GM18517 (cell line): ENCODE results near the gene SLC25A48.

Experiments used
- ATAC-seq: cut with Tn5 transposase; IDR thresholded peaks from one replicate; pipeline ENCODE4 v1.9.1; 2021; ENCODE audit warnings: mild to moderate bottlenecking, moderate library complexity; ENCODE audit not compliant: unreplicated experiment

SLC25A48 gene

DNA sequence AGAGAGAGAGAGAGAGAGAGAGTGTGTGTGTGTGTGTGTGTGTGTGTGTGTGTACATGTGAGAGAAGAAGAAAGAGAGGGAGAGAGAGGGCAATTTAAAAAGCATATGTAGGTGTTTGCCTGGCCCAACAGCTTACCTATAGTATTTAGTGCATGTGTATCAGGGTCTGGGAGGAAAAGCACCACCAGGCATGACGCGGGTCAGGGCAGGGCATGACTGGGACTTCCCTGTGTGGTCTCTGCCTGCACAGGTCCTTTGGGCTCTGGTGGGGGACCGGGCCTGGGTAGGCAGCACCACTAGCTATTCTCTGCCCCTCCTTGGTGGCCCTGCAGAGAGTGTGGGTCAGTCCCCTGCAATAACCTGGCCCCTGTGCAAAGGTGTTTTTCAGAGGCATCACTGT lies 45.1 kb downstream of the SLC25A48 start:
- no peak for ATAC-seq

DNA sequence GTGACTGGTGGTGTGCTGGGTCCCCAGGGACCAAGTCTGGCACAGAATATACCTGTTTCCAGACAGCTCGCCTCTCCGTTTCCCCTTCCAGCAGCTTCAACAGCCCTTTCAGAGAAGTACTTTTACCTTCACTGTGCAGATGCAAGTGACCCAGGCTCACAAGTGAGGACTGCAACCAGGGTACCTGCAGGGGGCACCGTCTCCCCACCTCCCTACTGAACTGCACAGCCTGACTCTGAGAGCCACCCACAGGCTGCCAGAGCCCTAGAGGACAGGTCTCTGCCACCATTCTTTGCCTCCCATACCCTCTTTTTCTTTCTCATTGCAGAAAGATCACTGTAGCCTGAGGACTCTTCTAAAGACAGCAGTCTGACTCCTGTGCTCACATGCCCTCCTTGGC lies 45.8 kb downstream of the SLC25A48 start:
- no peak for ATAC-seq

DNA sequence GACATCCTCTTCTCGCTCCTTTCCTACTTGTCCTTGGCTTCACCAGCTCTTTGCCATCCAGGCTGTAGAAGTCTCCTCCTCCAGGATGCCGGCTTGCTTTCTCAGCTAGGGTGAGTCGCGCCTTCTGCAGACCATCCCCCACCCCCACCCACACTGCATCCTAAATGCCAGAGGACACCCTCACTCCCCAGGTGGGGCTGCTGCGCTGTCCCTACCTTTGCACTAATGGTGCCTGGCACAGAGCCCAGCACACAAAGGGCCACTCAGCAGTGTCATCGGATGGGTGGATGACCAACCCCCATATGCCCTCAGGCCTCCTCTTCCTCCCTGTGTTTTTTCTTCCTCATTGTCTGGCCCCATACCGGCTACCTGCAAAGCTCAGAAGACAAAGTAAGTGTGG lies 46.3 kb downstream of the SLC25A48 start:
- no peak for ATAC-seq

DNA sequence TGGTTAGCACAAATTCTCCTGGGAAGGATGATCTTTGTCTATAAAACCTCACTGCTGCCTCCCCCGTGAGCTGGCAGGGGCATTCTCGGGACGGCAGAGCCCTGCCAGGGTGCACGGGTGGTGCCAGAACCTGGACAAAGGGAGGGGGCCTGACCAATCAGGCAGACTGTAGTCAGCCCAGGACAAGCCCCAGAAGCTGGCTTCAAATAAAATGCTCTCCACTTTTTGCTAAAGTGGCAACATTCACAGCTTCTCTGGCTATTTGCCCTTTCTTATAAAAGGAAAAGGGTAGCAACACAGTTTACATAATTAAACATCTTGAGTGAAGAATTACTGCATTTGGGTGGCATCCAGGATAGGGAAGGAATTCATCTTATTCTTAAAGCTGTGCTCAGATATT lies 46.8 kb downstream of the SLC25A48 start:
- ATAC-seq, result no peak

DNA sequence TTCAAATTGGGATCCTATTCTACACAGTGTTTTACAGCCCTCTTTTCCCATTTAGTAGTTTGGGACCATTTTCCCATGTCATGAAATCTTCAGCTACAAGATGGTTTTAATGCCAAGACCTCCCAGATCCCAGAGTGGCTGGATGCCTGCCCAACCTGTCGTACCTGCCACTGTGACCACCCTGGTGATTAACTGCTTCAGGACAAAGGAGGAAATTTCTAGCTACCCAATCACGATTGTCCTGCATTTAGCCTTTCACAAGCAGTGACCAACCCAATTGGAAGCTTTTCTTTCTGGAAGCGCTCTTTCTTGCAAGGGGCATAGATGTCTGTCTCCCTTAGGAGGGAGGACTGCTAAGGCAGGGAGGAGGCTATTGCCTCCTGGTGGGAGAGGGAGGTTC lies 47.4 kb downstream of the SLC25A48 start:
- no peak for ATAC-seq

DNA sequence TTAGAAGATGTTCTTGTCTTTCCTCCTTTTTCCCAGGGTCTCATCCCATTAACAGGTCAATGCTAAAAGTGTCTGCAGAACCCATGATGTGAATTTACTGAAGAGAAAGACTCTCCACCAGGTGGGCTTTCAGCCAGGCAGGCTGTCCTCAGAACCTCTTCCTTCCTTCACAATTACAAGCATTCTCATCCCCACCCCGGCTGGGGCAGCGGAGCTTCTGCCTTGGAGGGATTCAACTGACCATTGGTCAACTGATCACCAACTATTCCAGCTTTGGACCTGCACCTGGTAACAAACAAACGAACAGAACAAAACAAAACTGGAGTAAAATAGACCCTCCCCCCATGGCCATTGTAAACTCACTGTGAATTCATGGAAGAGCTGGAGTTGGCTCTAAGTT lies 48.6 kb downstream of the SLC25A48 start:
- ATAC-seq, result no peak

DNA sequence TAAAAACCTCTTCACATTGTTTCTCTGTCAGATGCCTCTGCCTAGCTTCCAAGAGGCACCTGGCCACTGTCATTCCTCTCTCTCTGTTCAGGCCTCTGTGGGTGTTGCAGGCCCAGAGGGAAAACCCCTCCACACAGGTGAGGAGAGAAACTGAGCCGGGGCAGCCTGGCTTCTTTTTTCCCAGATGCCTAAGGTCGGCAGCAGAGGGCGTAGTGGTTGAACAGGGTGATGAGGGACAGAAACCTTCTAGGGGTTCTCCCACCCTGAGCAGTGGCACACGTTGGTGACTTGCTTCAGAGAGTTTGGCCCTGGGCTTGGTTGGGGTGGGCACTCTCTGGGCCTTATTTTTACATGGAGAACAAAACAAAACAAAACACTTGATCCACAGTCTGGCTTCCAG lies 49.0 kb downstream of the SLC25A48 start:
- ATAC-seq, result no peak

DNA sequence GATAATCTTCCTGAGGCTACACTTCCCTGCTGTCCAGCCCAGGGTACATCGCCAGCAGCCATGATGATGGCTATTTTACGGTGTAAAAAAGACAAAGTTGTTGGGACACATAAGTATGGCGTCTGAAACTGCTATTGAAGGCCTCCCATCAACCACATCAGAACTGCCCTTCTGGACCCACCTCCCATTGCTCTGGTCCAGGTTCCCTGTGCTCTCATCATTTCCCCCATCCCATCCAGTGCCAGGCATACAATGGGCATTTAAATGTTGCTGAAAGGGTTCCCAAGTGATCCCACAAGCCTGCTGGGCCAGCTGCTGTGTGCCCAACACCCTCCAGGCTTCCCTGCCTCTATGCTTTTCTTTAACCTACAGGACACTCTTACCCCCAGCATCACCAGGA lies 50.6 kb downstream of the SLC25A48 start:
- no peak for ATAC-seq

DNA sequence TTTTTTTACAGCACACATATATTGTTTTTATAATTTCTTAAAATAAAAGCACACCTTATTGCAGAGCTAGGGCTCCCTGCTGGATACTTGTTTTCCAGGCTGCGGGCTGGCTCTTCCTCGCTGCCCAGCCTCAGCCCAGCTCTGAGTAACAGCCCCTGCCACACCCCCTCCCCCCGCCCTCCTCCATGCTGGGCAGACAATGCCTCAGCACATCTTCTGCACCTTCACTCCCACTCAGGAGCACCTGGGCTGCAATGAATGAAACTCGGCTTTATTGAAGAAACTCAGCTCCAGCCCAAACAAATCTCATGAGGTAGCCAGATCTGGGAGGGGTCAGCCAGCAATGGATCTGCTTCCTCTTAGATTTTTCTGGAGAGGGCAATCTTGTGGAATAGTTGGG lies 51.7 kb downstream of the SLC25A48 start:
- ATAC-seq, result no peak

DNA sequence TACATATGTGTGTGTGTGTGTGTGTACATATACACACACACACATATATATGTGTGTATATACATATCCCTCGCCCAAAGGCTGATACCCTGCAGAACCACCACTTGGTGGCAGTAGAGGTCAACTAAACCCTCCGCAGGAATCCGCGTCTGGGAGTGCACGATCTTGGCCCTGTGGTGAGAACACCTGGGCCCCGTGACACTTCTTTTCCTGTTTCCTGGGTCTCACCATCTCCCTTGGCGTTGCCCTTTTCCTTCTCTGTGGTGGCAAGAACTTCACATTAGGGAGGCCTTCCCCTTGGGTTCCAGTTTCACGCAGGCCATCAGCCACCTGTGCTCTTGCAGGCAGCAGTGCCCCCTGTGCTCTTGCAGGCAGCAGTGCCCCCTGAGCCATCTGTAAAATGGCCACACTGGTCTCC lies 53.0 kb downstream of the SLC25A48 start:
- peak; percentile 88 for ATAC-seq

DNA sequence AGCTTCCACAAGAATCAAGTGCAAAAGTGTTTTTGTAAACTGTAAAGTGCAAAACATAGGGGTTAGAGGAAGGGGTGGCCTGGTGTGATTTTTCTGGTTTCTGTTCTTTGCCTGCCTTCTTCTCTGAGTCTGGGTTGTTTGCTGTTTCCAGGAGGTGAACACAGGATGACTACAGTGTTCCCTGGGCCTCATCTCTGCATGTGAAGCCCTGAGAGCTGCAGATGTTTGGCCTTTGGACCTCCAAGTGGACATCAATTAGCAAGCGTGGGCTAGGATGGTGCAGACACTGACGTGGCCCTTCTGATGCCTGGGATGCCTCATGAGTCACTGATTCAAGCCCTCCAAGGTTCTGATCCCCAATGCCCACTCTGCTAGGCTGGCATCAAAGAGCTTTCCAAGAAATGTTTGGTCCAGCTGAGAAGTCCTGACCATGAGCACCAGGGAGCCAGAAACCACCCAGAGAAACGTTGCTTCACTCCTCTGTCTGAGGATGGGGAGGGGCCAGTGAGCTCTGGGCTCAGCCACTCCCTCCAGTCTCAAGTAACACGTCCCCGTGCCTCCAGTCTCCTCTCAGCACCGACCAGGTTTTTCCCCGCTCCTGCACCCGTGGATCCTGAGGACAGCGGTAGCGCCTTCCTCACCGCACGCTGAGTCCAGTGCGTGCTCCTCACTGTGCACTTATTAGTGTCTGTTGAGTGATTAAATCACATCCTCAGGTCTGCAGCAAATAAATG lies 53.6 kb downstream of the SLC25A48 start:
- no peak for ATAC-seq

DNA sequence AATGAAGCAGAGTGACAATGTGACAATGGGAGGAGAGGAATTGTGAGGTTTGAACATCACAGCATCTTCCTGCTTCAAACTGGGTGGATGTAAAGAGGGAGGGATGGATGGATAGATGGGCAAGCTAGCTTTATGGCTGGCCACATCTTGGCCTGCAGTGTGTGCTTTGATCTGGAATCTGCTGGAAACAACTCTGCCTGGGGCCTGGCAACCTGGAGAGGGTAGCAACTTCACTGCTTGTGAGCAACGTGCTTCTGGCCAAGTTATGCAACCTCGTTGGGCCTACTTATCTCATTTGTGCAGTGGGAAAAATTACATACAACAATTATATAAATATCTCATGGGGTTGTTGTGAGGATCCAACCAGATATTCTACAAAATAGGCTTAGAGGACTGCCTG lies 55.8 kb downstream of the SLC25A48 start:
- ATAC-seq, result no peak

DNA sequence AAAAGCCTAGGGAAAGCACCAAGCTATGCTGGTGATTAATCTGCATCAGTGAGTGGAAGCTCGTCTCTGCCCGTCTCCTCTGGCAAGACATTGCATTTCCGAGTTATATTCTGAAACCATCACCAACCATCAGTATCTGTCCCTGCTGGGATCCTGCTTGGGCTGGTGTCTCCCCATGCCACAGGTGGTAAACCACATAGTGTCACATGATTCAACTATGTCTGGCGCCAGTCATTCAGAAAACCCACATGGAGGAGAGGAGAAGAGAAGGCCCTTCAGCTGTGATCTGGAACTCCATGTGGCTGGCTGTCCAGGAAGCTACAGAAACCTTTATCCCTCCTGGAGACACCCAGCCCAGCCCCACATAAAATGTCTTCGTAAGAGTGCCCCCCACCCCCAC lies 56.4 kb downstream of the SLC25A48 start:
- ATAC-seq, result peak; percentile 72

DNA sequence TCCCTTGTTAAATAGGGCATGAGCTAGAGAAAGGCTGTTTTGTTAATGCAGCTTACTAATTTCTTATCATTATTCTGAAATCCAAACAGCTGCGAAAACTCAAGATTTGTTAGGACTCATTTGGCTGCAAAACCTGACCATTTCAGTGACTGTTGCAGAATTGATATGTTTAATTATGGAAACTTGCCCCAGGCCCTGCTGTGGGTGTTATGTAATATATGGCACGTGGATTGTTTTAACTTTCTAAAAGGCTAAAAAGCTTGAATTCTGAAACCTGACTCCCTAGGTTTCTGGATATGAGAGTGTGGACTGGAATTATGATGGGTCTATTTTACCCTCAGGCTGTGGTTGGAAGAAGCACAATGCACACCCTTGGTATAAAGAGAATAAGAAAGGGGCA lies 56.8 kb downstream of the SLC25A48 start:
- no peak for ATAC-seq

DNA sequence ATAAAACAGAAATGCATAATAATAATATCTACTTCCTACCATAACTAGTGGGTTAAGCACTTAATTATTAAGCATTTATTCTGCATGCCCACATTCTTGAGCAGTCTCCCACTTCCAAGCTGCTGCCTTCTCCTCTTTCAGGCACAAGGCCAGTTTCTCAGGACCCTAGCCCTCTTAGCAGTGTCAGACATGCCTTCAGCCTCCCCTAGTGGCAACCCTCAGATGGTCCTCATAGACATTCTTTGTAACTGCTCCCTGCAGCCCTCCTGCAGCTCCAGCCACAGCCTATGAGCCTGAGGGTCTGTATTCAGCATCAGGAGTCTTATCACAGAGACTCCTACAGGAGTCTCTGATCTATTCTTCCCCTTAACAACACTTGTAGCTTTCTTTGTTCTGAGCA lies 57.3 kb downstream of the SLC25A48 start:
- ATAC-seq, result no peak

DNA sequence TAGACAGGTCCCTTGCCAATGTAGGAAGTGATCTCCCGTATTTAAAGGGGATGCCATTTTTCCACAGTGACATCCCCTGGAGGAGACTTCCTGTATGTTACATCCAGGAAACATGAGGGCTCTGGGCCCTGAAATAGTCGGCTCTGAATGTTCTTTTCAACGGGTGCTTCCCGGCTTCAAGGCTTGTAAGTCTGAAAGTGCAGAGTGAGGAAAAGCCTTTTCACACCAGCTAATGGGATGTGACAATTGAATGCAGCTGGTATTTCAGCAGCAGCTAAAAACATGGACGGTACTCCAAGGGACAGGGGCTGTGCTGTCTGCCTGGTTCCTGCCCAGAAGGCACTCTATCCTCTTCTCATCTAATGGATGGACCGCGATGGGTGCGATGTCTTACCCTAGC lies 59.8 kb downstream of the SLC25A48 start:
- ATAC-seq, result no peak

DNA sequence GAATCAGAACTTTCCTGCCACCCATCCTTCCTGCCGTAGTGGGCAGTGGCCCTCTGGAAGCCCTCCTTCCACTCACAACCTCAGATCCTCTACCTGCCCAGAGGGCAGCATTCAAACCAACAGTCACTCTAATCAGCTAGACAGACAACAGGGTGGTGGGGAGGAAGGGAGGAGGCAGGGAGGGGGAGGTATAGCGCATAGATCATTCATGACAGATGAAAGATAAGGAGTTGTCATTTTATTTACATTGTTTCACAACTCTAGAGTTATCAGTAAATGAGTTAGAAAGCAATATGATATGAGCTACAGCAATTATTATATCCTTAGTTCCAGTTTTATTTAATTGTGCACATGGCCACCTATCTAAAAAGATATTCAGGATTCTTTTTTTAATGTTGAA lies 60.3 kb downstream of the SLC25A48 start:
- no peak for ATAC-seq

DNA sequence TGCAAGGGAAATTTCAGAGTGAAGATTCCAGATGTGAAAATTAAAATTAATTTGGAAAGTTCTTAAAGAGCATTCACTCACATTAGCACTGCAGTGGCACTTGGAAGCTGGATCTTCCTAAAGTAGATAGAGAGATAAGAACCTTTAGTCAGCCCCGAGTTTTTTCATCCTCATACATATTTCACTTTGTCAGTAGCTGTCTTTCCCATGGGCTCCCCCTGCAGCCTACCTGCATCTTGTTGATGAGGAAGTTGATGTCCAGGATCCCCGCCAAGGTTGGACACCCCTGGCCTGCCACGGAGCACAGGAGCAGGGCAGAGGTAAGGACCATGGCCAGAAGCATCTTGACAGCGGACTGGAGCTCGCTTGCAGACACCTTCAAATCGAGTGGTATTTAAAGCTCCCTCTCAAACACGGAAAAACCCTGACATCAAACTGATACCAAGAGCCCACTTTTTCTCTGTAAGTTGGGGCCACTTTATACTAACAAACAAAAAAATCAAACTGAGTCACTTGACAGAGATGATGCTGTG lies 61.1 kb downstream of the SLC25A48 start, which contains the start of gene IL9:
IL9 (minus strand) TSS at position 368 of the 533 bp plus-strand sequence; CDS start at position 343, 25 bp downstream.
- ATAC-seq, result no peak

DNA sequence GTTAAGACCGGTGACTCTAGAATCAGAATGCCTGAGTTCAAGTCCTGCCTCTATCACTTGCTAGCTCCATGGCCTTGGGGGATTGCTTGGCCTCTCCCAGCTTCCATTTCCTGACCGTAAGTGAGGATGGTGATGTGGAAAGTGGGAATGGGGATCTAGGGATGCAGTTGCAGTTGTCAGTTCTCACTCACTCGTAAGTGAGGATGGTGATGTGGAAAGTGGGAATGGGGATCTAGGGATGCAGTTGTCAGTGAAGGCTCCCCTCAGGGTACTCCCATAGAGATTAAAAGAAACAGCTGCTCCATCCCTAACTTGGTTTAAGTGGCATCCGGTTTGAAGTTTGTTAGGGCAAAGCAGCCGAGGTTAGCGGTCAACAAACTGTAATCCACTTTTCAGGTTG lies 64.2 kb downstream of the SLC25A48 start:
- no peak for ATAC-seq

DNA sequence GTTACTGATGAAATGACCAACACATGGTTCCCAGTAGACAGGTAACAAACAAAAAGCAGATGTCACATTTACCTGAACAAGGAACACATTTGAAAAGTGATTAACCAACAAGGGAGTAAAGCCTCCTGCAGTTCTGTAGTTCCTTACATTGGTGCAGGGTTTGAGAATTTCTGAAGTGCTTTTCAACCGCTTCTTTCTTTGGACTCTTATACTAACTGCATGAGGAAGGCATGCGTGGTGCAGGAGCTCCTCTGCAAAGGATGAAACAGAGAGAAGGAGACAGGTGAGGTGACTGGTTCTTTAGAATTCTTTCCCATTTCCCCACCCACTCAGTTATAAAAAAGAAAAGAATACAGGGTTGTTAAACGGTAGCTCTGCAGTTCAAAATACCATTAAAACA lies 65.8 kb downstream of the SLC25A48 start:
- ATAC-seq, result no peak

DNA sequence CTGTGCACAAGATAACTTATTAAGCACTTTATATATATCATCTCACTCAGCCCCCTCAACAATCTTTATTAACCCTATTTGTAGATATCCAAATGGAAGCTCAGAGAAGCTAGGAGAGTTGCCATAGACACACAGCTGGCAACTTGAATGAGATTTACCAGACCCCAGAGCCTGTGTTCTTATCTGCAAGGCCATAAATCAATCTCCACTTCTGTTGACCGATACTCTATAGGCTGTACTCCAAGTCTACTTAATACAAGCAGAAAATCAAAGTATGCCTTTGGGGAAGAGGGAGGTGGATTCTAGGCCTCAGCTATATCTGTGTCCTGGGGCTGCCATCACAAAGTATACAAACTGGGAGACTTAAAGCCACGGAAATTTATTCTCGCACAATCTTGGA lies 67.2 kb downstream of the SLC25A48 start:
- ATAC-seq, result no peak

DNA sequence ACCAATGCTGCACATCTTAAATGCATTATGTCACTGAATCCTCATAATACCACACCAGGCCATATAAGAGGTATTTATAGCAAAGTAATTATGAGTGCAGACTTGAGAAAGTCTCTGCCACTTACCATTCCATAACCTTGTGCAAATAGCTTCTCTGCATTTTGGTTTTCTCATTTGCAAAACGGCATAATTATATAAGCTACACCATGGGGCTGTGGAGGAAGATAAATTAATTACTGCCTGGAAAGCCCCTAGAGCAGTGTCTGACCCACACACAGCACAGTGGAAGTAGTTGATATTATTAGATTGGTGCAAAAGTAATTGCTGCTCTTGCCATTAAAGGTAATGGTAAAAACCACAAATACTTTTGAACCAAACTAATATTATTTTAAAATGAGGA lies 70.7 kb downstream of the SLC25A48 start:
- ATAC-seq, result no peak
